ENCODE results near the gene ANKRD6.

The ANKRD6 gene

DNA sequence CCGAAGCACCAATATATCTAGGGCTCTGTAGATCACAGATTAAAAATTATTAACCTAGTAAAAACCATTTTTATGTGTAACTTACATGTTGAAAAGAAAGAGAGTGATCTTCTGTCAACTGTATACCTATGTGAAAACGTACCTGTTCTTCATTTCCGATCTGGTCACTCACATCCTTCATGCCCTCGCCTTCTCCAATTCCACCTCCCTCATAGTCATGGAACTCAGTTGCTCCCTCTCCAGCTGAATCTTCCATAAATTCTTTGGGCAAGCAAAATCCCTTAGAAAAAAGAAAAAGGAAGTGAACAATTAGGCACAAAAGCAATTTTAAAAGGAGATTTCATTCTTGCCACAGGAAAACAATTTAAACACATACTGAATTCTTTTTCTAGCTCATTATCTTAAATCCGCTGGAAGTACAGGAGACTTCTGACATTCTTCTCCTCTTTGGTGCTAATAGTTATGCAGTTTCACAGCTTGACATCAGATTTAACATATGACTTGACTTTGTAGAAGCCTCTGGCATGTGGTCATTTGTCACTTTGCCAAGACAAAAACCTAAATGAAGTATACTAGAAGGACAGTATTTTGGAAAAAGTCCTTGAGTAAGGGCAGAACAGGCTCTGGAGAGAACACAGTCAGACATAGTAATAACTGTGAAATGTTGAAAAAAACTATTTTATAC, 235.1 kb downstream of the ANKRD6 start:
- no peak for DNase-seq

DNA sequence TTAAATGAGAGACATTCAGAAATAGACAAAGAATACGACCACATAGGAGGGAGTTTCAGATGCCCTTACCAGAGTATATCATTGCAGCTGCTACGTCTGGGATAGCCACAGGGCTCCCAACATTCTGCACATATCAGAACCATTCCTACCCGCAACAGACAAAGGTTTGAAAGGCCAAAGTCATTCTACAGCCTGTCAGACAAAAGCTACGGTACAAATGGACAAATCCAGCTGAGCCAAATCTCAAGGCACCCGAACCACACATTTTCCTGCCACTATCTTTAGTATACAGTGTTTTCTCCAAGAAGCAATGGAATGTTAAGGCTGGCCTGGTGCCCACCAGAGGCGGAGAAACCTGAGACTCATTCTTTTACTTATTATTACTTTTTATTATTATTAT, 236.1 kb downstream of the ANKRD6 start:
- no peak for DNase-seq

DNA sequence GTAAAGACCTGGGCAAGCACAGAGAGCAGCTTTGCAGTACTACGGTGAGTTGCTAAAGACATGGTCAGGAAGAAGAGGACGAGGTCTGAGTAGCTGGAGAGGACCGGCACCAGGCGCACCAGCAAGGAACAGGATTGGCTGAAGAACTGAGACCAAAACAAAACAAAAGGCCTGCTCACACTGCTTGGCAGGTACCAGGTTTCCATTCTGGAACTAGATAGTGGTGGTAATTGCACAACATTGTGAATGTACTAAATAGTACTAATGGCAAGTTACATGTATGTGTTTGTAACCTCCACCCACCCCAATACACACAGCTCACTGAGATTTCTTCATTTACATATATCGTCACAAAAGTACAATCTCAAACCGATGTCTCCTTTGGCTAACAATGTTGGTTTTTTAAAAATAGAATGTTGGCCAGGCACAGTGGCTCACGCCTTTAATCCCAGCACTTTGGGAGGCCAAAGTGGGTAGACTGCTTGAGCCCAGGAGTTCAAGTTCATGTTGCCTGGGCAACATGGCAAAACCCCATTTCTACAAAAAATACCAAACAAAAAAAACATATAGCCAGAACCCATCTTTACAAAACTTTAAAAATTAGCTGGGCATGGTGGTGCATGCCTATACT, 238.1 kb downstream of the ANKRD6 start:
- DNase-seq: no peak

DNA sequence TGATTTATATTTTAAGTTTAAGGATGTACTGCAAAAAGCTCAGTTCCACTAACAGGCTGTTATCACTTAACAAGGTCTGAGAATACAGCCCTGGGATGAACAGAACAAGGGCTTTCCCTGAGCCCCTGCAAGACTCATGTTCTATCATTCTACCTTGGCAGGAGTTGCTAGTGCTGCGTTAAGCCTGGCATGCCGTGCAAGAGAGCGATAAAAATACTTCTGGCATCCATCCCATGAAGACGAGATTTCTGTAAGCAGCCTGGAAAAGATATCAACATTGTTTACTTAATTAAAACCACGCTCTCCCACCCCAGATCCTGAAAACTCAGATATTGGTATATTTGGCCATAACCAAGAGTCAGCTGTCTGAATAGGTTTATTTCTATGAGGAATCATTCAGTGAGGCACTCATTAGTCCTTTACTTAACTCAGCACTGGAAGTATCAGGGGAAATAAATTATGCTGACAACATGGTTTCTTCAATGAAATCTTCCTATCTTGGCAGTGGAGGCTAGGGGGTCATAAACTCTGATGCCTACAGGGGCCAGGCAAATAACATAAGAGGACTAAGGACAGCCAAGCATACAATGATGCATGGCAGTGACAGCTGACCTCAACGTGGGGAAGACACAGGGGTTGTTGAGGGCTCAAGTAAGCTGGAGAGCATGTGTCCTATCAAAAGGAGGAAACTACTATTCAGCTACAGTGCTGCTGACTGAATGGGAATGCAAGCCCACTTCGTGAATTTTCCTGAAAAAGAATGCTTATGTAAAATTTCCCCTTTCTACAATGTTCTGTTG, 243.2 kb downstream of the ANKRD6 start:
- no peak for DNase-seq

DNA sequence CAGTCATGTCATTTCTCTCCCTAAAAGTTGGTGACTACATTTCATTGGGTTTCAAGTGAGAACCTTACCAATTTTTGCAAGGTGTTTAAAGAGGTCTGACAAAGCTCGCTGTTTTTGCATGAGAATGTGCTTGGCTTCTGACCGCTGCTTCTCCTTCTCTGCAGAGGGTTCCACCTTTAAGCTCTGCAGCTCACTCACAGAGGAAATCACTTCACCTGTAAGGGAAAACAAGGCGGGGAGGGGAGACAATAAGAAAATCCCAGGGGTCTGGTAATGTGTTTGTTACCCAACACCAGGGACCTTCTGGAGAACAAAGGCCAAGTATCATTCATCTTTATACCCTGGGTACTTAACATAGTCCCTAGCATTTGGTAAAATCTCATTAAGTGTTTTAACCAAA, 245.6 kb downstream of the ANKRD6 start:
- no peak for DNase-seq

DNA sequence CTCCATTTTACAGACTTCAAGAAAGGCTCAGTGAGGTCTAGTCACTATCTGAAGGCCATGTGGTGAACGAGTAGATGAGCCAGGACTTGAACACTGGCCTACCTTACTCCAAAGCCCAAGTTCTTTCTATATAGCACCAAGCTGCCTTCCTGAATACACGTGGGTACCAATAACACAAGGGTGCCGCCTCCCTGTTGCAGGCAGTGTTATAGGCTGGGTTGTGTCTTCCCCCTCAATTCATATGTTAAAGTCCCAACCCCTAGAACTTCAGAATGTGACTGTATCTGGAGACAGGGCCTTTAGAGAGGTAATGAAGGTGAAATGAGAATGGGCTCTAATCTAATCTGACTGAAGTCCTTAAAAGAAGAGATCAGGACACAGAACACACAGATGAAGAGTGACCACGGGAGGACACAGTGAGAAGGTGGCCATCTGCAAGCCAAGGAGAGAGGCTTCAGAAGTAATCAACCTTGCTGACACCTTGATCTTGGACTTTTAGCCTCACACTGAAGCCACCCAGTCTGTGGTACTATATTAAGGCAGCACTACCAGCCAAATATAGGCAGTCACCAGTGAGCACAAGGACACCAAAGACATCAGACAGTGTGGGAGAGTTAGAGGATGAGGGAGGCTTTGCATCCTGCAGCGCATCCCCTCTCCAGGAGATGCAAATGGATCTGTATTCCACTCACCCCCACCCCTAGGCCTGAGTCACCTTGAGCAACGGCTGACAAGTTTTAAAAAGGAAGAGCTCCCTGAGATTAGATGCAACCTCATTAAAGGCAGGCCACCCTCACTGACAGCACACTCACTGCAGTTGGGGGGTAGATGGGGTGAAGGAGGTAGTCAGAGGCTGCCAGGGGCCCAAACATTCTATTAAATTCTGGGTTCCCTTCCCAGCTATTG, 246.5 kb downstream of the ANKRD6 start:
- no peak for DNase-seq

DNA sequence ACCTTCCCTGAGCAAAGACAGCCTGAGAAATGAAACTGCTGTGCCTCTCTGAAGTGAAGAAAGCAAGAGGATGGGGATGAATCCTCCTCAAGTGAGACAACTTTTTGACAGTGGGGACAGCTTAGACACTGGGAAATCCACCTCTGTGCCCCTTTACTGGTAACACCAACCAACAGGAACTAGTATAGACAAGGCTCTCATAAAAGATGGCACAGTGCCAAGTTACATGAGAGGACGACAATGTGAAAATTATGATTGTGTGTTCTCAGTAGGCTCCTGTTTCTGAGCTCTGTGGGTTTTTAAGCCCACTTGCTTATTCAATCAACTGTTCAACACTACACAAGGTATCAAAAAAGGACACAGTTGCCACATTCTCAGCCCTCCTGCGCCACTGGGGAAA, 247.2 kb downstream of the ANKRD6 start:
- no peak for DNase-seq

DNA sequence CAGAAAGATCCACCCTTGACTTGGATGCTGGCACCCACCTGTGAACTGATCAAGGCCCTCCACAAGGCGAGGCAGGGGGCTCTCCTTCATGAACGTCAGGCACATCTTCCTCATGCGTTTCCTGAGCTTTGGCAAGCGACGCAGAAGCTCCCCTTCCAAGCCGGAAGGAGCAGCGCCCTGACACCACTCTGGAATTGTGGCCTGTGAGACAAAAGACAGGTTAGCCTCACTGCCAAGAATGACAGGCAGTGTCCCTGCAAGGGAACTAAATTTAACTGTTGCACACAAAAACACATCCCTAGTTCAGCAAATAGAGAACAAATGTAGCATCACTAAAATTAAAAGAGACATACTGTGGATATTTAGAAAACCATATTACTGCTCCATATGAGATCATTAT, 247.6 kb downstream of the ANKRD6 start:
- no peak for DNase-seq

DNA sequence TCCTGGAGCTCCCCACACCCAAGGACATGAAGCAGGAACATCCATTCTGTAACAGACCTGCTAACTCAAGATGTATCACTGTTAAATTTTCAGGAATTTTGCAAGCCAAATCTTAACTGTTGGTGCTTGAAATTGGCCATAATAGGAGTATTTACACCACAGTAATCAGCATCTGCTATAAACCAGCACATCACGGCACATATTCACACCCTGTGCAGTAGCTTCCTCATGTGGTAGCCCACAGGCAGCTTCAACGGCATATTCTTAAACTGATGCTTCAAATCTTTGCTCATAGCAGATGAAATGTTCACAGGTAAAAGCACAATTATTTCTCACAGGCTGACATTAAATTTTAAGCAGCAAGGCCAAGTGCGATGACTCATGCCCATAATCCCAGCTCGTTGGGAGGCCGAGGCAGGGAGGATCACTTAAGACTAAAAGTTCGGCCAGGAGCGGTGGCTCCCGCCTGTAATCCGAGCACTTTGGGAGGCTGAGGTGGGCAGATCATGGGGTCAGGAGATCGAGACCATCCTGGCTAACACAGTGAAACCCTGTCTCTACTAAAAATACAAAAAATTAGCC, 249.1 kb downstream of the ANKRD6 start:
- DNase-seq: no peak

DNA sequence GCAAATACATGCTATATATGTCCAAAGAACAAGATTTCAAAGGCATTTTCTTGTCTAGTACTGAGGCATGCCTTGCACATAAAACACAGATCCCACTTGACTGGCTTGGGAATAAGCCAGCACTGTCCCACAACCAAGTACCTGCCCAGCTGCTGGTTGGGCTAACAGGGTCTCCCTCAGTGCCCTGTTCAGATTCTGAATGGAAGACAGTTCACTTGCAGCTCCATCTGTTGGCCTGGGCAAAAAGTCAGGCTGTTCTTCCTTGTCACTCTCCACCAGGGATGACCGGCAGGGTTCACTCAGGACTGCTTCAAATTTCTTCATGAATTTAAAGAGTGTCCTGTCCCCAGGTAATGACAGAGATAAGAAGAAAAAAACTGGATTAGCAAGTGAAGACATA, 250.0 kb downstream of the ANKRD6 start:
- DNase-seq: no peak
